K562 (cell line): Measurements from ENCODE around the gene GFOD2. TPM values are rescaled to one million over a fixed set of nuclear protein-coding genes. Genes with fewer than 3 reads are reported as not detected.

Experiments
- ATAC-seq: fragments of 200-7000 bp; cut with Tn5 transposase; 3 replicates; pipeline ENCODE4 v1.9.1; 2020; ENCODE audit warnings: moderate library complexity
- BruUV-seq: library from RNA; stranded (reverse); fragments of 400-500 nt; replicated peaks from 2 replicates; lab custom pipeline; 2021; lab: Mats Ljungman, UMichigan
- CTCF ChIA-PET: fragments of 300-600 bp; formaldehyde crosslinking; extraction: SDS; loops from one replicate; lab custom pipeline; 2021; ENCODE audit warnings: low intra/inter-chr PET ratio; lab: Yijun Ruan, JAX
- POLR2A ChIA-PET: fragments of 300-600, 350-650 bp; sonication (Branson Sonifier 250); formaldehyde crosslinking; extraction: SDS; loops from one replicate; lab custom pipeline; 2021; ENCODE audit warnings: antibody characterized with exemption, inconsistent platforms; lab: Yijun Ruan, JAX
- DNase-seq, 4 experiments: peaks; one replicate each; pipeline versions ENCODE4 v3.0.0 to v3.0.0-alpha.2; 2011 to 2018; ENCODE audit warnings: low spot score in 3 of 4, mixed read lengths in 3 of 4; ENCODE audit errors: extremely low read depth in 1 of 4
- FAIRE-seq: peaks from 2 replicates; lab custom pipeline; 2011; peaks lifted over from hg19 to GRCh38; lab: Jason Lieb, UNC
- H2AFZ ChIP-seq: 2 replicates; pipeline ENCODE4 v1.6.0; 2011; ENCODE audit warnings: low read depth, low read length, control low read depth, inconsistent platforms
- H3K27ac ChIP-seq: fragments of 200-600 bp; 3 replicates; pipeline ENCODE4 v1.8.0; 2011; ENCODE audit warnings: low read depth, mild to moderate bottlenecking, control low read depth, inconsistent platforms, low read length, moderate library complexity, mixed read lengths; ENCODE audit errors: extremely low read depth
- H3K27me3 ChIP-seq, 2 experiments: fragments of 300-600 bp in 1 of 2; 2 replicates in 1 of 2; 3 replicates in 1 of 2; pipeline versions ENCODE4 v1.6.0 to v1.8.0; 2011; ENCODE audit warnings: inconsistent platforms in 2 of 2, low read length in 2 of 2, mild to moderate bottlenecking in 1 of 2, mixed read lengths in 1 of 2, moderate library complexity in 1 of 2; ENCODE audit not compliant: control insufficient read depth in 2 of 2, insufficient read depth in 2 of 2
- H3K36me3 ChIP-seq: fragments of 300-600 bp; 3 replicates; pipeline ENCODE4 v1.8.0; 2011; ENCODE audit warnings: mild to moderate bottlenecking, low read length, inconsistent platforms; ENCODE audit not compliant: control insufficient read depth, insufficient read depth
- H3K4me1 ChIP-seq, 2 experiments: fragments of 200-600 bp in 1 of 2; replicated peaks in 1 of 2; 2 replicates in 1 of 2; 3 replicates in 1 of 2; pipeline versions ENCODE4 v1.5.1 to v1.8.0; 2011; ENCODE audit warnings: inconsistent platforms in 2 of 2, low read length in 2 of 2, mild to moderate bottlenecking in 1 of 2, mixed read lengths in 1 of 2, moderate library complexity in 1 of 2; ENCODE audit not compliant: control insufficient read depth in 2 of 2, insufficient read depth in 2 of 2
- H3K4me2 ChIP-seq: 2 replicates; pipeline ENCODE4 v1.6.1; 2011; ENCODE audit warnings: low read length, control low read depth, inconsistent platforms, mixed read lengths; ENCODE audit not compliant: insufficient read depth
- H3K4me3 ChIP-seq: fragments of 200-600 bp; sonication (generic), shearing (Covaris generic); 2 replicates; pipeline ENCODE4 v1.5.1; 2016; ENCODE audit warnings: control low read depth, inconsistent platforms
- H3K79me2 ChIP-seq: fragments of 200-600 bp; 3 replicates; pipeline ENCODE4 v1.8.0; 2011; ENCODE audit warnings: low read length, inconsistent platforms; ENCODE audit not compliant: control insufficient read depth, insufficient read depth
- H3K9ac ChIP-seq, 2 experiments: 2 replicates each; pipeline versions ENCODE4 v1.6.0 to v1.6.1; 2011; ENCODE audit warnings: low read depth in 2 of 2, low read length in 2 of 2, control low read depth in 1 of 2, inconsistent platforms in 1 of 2, mild to moderate bottlenecking in 1 of 2, mixed read lengths in 1 of 2; ENCODE audit not compliant: insufficient read depth in 1 of 2
- H3K9me1 ChIP-seq: one replicate; pipeline ENCODE4 v1.6.0; 2011; ENCODE audit warnings: inconsistent platforms, mild to moderate bottlenecking, low read length, moderate library complexity; ENCODE audit not compliant: control insufficient read depth, insufficient read depth
- H3K9me3 ChIP-seq: replicated peaks from 2 replicates; pipeline ENCODE4 v1.5.1; 2011; ENCODE audit warnings: low read depth, low read length, inconsistent platforms; ENCODE audit not compliant: control insufficient read depth, insufficient read depth
- H4K20me1 ChIP-seq: replicated peaks from 2 replicates; pipeline ENCODE4 v1.6.1; 2011; ENCODE audit warnings: low read length, inconsistent platforms, mixed read lengths; ENCODE audit not compliant: control insufficient read depth, insufficient read depth
- ATF2 ChIP-seq: sonication (generic); formaldehyde crosslinking; IDR thresholded peaks from 2 replicates; pipeline ENCODE4 v1.8.1; 2022; ENCODE audit warnings: missing genetic modification reagents
- CCNT2 ChIP-seq: IDR thresholded peaks from 2 replicates; pipeline ENCODE4 v1.6.1; 2011; ENCODE audit warnings: borderline replicate concordance, low read depth, mild to moderate bottlenecking, moderate library complexity, mixed read lengths, low read length; ENCODE audit not compliant: insufficient read length; ENCODE audit errors: extremely low read depth
- CREB1 ChIP-seq, 2 experiments: sonication (generic) in 1 of 2; formaldehyde crosslinking in 1 of 2; IDR thresholded peaks; 2 replicates each; pipeline versions ENCODE4 v1.6.1 to v1.8.0; 2012 to 2022; ENCODE audit warnings: inconsistent platforms in 1 of 2, mild to moderate bottlenecking in 1 of 2, missing genetic modification reagents in 1 of 2, moderate library complexity in 1 of 2
- E2F3 ChIP-seq: fragments of 250-450 bp; sonication (Bioruptor Pico); IDR thresholded peaks from 2 replicates; pipeline ENCODE4 v1.4.0; 2020; ENCODE audit warnings: mild to moderate bottlenecking
- E2F4 ChIP-seq: sonication (generic); formaldehyde crosslinking; IDR thresholded peaks from 2 replicates; pipeline ENCODE4 v1.8.0; 2022; ENCODE audit warnings: mild to moderate bottlenecking, low read depth, missing genetic modification reagents
- GTF3C2 ChIP-seq: IDR thresholded peaks from 3 replicates; pipeline ENCODE4 v1.6.1; 2011; ENCODE audit warnings: borderline replicate concordance, mild to moderate bottlenecking, moderate library complexity; ENCODE audit not compliant: insufficient read length; ENCODE audit errors: extremely low read depth
- MAX ChIP-seq: sonication (generic); formaldehyde crosslinking; IDR thresholded peaks from 2 replicates; pipeline ENCODE4 v1.9.0; 2022; ENCODE audit warnings: mild to moderate bottlenecking, missing genetic modification reagents
- MITF ChIP-seq: IDR thresholded peaks from 2 replicates; pipeline ENCODE4 v1.6.1; 2014; ENCODE audit warnings: antibody characterized with exemption
- PRMT5 ChIP-seq: sonication (generic); formaldehyde crosslinking; IDR thresholded peaks from 2 replicates; pipeline ENCODE4 v1.5.0; 2020; ENCODE audit warnings: missing genetic modification reagents
- SNRNP70 ChIP-seq: fragments of 200-400 bp; formaldehyde crosslinking; optimal IDR thresholded peaks from 2 replicates; pipeline ENCODE3; 2017; ENCODE audit warnings: low read depth, low read length
- SOX6 ChIP-seq: fragments of 450-650 bp; IDR thresholded peaks from 2 replicates; pipeline ENCODE4 v1.6.1; 2014; ENCODE audit warnings: mild to moderate bottlenecking
- STAT5A ChIP-seq: IDR thresholded peaks from 2 replicates; pipeline ENCODE4 v1.6.1; 2012; ENCODE audit warnings: low read length, inconsistent platforms, borderline replicate concordance
- ZKSCAN8 ChIP-seq: fragments of 200-800 bp; sonication (Bioruptor generic); IDR thresholded peaks from 2 replicates; pipeline ENCODE4 v1.6.1; 2016; ENCODE audit warnings: missing genetic modification characterization, missing compliant biosample characterization
- ZNF444 ChIP-seq: fragments of 250-450 bp; sonication (Bioruptor Pico); IDR thresholded peaks from 2 replicates; pipeline ENCODE4 v1.4.0; 2020; ENCODE audit warnings: mild to moderate bottlenecking, moderate library complexity
- ZNF77 ChIP-seq: fragments of 250-450 bp; sonication (Bioruptor Pico); IDR thresholded peaks from 2 replicates; pipeline ENCODE4 v1.5.0; 2020
- WGBS: fragments of 100-300 bp; shearing (Covaris generic); methylation state at CpG from one replicate; pipeline ENCODE4 v1.1.6; 2016; ENCODE audit warnings: low coverage, mixed read lengths; ENCODE audit not compliant: insufficient coverage; ENCODE audit errors: missing lambda C conversion rate; 5-methylcytosine and 5-hydroxymethylcytosine counted together
- in situ Hi-C: fragments of 300-500 bp; cut with MboI; formaldehyde crosslinking; loops from 4 replicates; pipeline ENCODE4 v1.15.0; 2018; ENCODE audit warnings: inconsistent platforms, mixed read lengths
- intact Hi-C: fragments of 100-400 bp; cut with micrococcal nuclease; formaldehyde crosslinking; loops from 2 replicates; pipeline ENCODE4 v1.14.2; 2022
- polyA plus RNA-seq, 8 experiments: library from polyadenylated mRNA; depleted of rRNA in 4 of 8; stranded (reverse) in 5 of 8; unstranded in 3 of 8; fragments of >200 nt; fragmentation: Nextera tagmentation in 2 of 8; fragmentation: Illumina TruSeq in 1 of 8; extraction: Ambion mirVana in 2 of 8; extraction: Trizol in 1 of 8; gene quantifications; 2 replicates each; pipeline versions ENCODE4 v1.2.1 to v1.2.3, GENCODE V29; 2011 to 2014; ENCODE audit warnings: inconsistent platforms in 1 of 8, missing spikeins in 1 of 8
- total RNA-seq, 7 experiments: library from RNA; depleted of rRNA in 6 of 7; stranded (reverse); fragments of >200 nt in 6 of 7; fragmentation: Illumina TruSeq in 2 of 7; extraction: Trizol in 2 of 7; gene quantifications; 2 replicates each; pipeline versions ENCODE4 v1.2.1 to v1.2.3, GENCODE V29; 2011 to 2021; ENCODE audit warnings: low replicate concordance in 1 of 7

GFOD2 gene
- total and polyA plus RNA-seq, 9 of the 15 experiments (the other 6 are each of a cell fraction or from before 2014, with no cell fraction given) = 1.9 to 15.8 (median 11.1) TPM

- DNase-seq (peak; percentile 76 to 97 (median 97)), ATAC-seq (peak; percentile 93), FAIRE-seq (no peak)
- Histone ChIP-seq H3K4me3 (peak overlapping the region; percentile 29), H3K4me2 (no peak overlapping the region), H2AFZ (no peak overlapping the region), H3K27ac (no peak overlapping the region), H3K27me3 (peaks cover 8 to 59% of the 10 kb centered on the region in 2 experiments; a peak in 4 of 5 replicates), H3K9me3 (no peaks in the 10 kb centered on the region), H3K9ac (peak overlapping the region in 1 of 2 experiments; percentile 81; a peak in 2 of 4 replicates), H3K4me1 (peaks cover 0 to 55% of the 10 kb centered on the region in 2 experiments; a peak in 4 of 5 replicates), H3K9me1 (no peaks in the 10 kb centered on the region), H3K36me3 (peaks cover 4% of the 10 kb centered on the region; the same call in 1 of the 3 replicates), H4K20me1 (0 out of 2 replicates have a peak, but pooled peaks cover 13% of the 10 kb centered on the region), H3K79me2 (no peaks in the 10 kb centered on the region)
- BruUV-seq = no TSS peak
- intact Hi-C loops = no loop called here
- WGBS = 0% methylated on average over 2 of the region's 59 CpGs
- ChIA-PET POLR2A (no interaction called here), CTCF (interaction anchor here (0.6 to 1.5 kb wide), 2 partner anchors 90 to 131 kb away, joined by 3 read pairs; no protein-coding TSS in a partner anchor)
- in situ Hi-C loops = no loop called here
- TF ChIP-seq STAT5A (no peak), GTF3C2 (no peak), SOX6 (no peak), PRMT5 (CRISPR knock-in tag) (peak; percentile 84; the same call in 1 of the 2 replicates), CREB1 (IDR thresholded peaks at IDR 0.05) (no peak), CREB1 (CRISPR knock-in tag; IDR thresholded peaks at IDR 0.05) (peak; percentile 8; the same call in 1 of the 2 replicates), CCNT2 (no peak), MAX (CRISPR knock-in tag) (no peak), E2F4 (CRISPR knock-in tag) (no peak), ZKSCAN8 (CRISPR knock-in tag) (no peak), SNRNP70 (no peak), MITF (no peak), ATF2 (CRISPR knock-in tag) (no peak), E2F3 (CRISPR knock-in tag) (no peak), ZNF444 (no peak), ZNF77 (no peak)
These were observed 66.5 kb downstream of the GFOD2 start for GRCh38 chr16:67652578-67653127.
